ENCODE results near the gene ARHGEF39. TPM values are rescaled to one million over a fixed set of nuclear protein-coding genes. Genes with fewer than 3 reads are reported as not detected.
A peak's percentile ranks its signal among the peaks of the same experiment; 100 is the strongest.
"Not testable (repeated sequence)": the region's sequence is repeated elsewhere in the genome, so short reads cannot be mapped to it uniquely, and the experiment has no call there.

ARHGEF39 gene
- total RNA-seq, 1 donor: 0.10 TPM

DNA sequence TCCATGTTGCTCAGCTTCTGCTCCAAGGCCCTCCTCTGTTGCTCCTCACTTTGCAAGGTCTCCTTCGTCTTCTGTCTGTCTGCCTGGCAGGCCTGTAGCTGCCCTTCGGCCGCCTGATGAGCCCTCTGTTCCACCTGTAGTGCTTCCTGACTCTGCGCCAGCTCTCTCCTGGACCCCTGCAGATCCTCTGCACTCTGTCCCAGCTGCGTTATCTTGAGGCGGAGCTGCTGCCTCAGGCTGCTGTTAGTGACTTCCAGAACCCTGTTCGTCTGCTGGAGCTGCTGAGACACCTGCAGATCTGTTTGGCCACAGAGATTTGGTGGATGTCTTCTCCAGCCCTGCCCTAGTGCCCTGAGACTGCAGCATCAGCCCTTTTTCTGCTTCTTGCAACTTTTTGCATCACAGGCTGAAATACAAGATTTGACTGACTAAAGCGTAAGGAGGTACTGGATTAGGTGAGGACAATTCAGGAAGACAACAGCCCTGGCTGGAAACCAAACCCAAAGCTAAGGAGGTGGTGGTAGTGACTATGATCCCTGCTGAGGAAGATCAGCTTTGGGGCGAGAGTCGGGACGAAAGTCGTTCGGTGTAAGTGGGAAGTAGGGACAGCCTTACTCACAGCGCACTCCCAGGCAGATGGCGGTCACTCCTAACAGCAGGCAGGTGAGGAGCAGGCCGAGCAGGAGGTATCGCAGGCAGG, 48.9 kb downstream of the ARHGEF39 start:
- Histone ChIP-seq H3K4me1 (ENCODE audit: insufficient read depth, low read length) (peaks cover 66% of the 10 kb centered on the region), H3K4me3 (ENCODE audit: low read length) (peak overlapping the region; percentile 44), H3K9me3 (ENCODE audit: low read depth, low read length) (no peaks in the 10 kb centered on the region), H3K27me3 (ENCODE audit: insufficient read depth, low read length) (no peaks in the 10 kb centered on the region)

DNA sequence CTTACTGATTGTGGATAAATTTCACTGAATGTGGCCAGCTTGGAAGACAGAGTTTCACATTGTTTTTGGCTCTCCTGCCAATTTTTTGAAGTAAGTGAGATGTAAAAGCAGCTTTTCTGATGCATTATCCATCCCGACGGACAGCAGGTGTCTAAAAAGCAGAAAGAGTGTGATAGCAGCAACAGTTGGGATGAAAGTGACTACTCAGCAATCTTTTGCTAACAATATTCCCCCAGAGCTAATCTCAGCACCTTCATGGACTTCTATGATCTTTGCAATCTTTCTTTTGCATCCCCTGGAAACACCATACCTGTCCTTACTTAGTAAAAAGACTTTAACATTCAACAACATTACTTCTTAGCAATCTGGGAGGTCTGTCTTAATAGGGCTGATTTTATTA, 52.2 kb downstream of the ARHGEF39 start:
- Histone ChIP-seq H3K4me3 (ENCODE audit: low read length) (no peak overlapping the region), H3K4me1 (ENCODE audit: insufficient read depth, low read length) (peaks cover 37% of the 10 kb centered on the region), H3K27me3 (ENCODE audit: insufficient read depth, low read length) (no peaks in the 10 kb centered on the region), H3K9me3 (ENCODE audit: low read depth, low read length) (no peaks in the 10 kb centered on the region)

GRCh38 chr9:35612066-35612465, 52.9 kb downstream of the ARHGEF39 start:
- H3K4me3 ChIP-seq (ENCODE audit: low read length): not testable (repeated sequence)

DNA sequence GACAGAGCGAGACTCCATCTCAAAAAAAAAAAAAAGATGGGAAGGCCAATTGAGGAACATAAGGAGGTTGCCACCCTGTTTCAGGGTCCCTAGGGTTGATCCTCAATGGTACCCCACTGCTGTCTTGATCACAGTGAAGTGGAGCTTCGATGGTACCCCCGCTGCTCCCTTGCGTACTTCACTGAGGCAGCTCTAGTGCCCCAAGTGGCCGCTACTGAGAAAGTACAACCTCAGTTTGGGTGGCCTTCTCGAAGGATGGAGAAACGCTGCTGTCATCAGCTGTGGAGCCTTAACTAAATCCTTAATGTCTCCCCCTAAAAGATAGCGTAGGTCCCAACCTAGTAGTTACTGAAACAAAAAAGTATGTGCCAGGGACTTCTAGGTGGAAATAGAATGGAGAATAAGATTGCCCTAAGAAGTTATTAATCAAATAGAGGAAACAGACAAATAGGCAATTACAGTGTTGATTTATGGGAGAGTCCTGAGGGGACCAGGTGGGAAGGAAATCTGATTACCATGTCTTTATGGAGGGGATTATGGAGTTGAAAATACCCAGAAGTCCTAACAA, 53.7 kb downstream of the ARHGEF39 start:
- Histone ChIP-seq H3K27me3 (ENCODE audit: insufficient read depth, low read length) (no peaks in the 10 kb centered on the region), H3K4me3 (ENCODE audit: low read length) (no peak overlapping the region), H3K4me1 (ENCODE audit: insufficient read depth, low read length) (peaks cover 32% of the 10 kb centered on the region), H3K9me3 (ENCODE audit: low read depth, low read length) (no peaks in the 10 kb centered on the region)

More at GRCh38 chr9:35612066-35612465, 52.9 kb downstream of the ARHGEF39 start:
- H3K4me1 ChIP-seq (ENCODE audit: insufficient read depth, low read length): peaks cover 32% of the 10 kb centered on the region
- H3K27me3 ChIP-seq (ENCODE audit: insufficient read depth, low read length); H3K9me3 ChIP-seq (ENCODE audit: low read depth, low read length): not testable (repeated sequence)

DNA sequence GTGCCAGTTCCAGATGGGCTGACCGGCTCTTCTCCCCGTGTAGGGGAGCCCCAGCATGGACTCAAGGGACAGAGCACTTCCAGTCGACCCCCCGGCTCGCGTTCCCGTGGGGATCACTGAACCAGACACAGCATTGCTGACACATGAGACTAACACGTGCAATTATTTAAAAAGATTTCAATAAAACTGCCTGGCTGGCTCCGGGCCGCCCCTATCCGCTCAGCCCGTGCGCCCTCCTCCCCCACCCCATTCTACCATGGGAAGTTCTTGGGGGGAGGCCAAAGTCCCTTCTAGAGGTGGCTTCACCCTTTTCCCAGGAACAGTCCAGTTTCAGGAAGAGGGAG, 55.2 kb downstream of the ARHGEF39 start:
- no peak overlapping the region for H3K4me3 ChIP-seq (ENCODE audit: low read length)
- H3K9me3 ChIP-seq (ENCODE audit: low read depth, low read length): no peaks in the 10 kb centered on the region
- peaks cover 39% of the 10 kb centered on the region for H3K4me1 ChIP-seq (ENCODE audit: insufficient read depth, low read length)
- no peaks in the 10 kb centered on the region for H3K27me3 ChIP-seq (ENCODE audit: insufficient read depth, low read length)

Other genes with a start within 250 kb of the ARHGEF39 start
- gene RUSC2, start 175.1 kb downstream of the ARHGEF39 start, total RNA-seq: 7.3 TPM
- gene TESK1, start 59.9 kb downstream of the ARHGEF39 start, total RNA-seq: 7.7 TPM
- gene CD72, start 46.8 kb downstream of the ARHGEF39 start, total RNA-seq: 4.9 TPM
- gene SIT1, start 14.3 kb downstream of the ARHGEF39 start, total RNA-seq: 9.6 TPM
- 37,843 TPM for gene RMRP, start 7.2 kb downstream of the ARHGEF39 start, total RNA-seq
- 6.9 TPM for gene CCDC107, start 6.9 kb downstream of the ARHGEF39 start, total RNA-seq
- not detected for gene CA9, start 8.7 kb upstream of the ARHGEF39 start, total RNA-seq
- gene TPM2, start 24.7 kb upstream of the ARHGEF39 start, total RNA-seq: 7.3 TPM
- gene TLN1, start 67.0 kb upstream of the ARHGEF39 start, total RNA-seq: 195 TPM
- 15.7 TPM for gene CREB3, start 67.5 kb upstream of the ARHGEF39 start, total RNA-seq
- gene GBA2, start 84.0 kb upstream of the ARHGEF39 start, total RNA-seq: 13.4 TPM
- gene RGP1, start 84.1 kb upstream of the ARHGEF39 start, total RNA-seq: 6.6 TPM
- gene MSMP, start 89.1 kb upstream of the ARHGEF39 start, total RNA-seq: not detected
- gene NPR2, start 126.4 kb upstream of the ARHGEF39 start, total RNA-seq: 1.2 TPM
- gene SPAG8, start 147.1 kb upstream of the ARHGEF39 start, total RNA-seq: 0.42 TPM
- gene HINT2, start 149.8 kb upstream of the ARHGEF39 start, total RNA-seq: 10.7 TPM
- gene FAM221B, start 163.5 kb upstream of the ARHGEF39 start, total RNA-seq: not detected
- 2.0 TPM for gene TMEM8B, start 164.0 kb upstream of the ARHGEF39 start, total RNA-seq
- gene OR13J1, start 205.2 kb upstream of the ARHGEF39 start, total RNA-seq: not detected
- not detected for gene HRCT1, start 241.0 kb upstream of the ARHGEF39 start, total RNA-seq
- gene SPAAR, start 244.3 kb upstream of the ARHGEF39 start, total RNA-seq: not detected